ENCODE measurements around the gene DOCK2.

The DOCK2 gene

DNA sequence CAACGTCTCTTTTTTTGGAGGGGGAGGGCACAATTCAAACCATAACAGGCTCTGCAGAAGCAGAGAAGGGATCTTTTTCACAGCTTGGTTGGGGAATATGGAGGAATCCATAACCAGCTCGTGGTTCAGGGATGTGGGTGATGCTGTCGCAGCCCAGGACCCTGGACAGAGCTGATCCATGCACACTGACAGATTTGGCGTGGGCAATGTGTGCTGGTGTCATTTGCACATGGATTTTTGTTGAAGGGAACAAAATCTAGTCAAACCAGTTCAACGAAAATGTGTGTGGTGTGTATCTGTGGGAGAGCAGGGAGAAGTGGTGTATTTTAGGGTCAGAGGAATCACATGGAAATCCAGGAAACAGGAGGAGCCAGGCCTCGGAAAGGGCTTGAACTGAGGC is 4.2 kb downstream of the DOCK2 start:
- DNase-seq = no peak
- H3K27me3 ChIP-seq (ENCODE audit: insufficient read depth, low read depth, severe bottlenecking) = peaks cover 81% of the 10 kb centered on the region
- H3K4me3 ChIP-seq (ENCODE audit: low read depth, low read length) = no peak overlapping the region
- H3K36me3 ChIP-seq = no peaks in the 10 kb centered on the region
- TF ChIP-seq, protein P1, sequence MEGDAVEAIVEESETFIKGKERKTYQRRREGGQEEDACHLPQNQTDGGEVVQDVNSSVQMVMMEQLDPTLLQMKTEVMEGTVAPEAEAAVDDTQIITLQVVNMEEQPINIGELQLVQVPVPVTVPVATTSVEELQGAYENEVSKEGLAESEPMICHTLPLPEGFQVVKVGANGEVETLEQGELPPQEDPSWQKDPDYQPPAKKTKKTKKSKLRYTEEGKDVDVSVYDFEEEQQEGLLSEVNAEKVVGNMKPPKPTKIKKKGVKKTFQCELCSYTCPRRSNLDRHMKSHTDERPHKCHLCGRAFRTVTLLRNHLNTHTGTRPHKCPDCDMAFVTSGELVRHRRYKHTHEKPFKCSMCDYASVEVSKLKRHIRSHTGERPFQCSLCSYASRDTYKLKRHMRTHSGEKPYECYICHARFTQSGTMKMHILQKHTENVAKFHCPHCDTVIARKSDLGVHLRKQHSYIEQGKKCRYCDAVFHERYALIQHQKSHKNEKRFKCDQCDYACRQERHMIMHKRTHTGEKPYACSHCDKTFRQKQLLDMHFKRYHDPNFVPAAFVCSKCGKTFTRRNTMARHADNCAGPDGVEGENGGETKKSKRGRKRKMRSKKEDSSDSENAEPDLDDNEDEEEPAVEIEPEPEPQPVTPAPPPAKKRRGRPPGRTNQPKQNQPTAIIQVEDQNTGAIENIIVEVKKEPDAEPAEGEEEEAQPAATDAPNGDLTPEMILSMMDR (IDR thresholded peaks at IDR 0.05; ENCODE audit: low read depth, low read length) = no peak
- no peak overlapping the region for H3K27ac ChIP-seq
- H3K9me3 ChIP-seq (ENCODE audit: severe bottlenecking) = peaks cover 2% of the 10 kb centered on the region

DNA sequence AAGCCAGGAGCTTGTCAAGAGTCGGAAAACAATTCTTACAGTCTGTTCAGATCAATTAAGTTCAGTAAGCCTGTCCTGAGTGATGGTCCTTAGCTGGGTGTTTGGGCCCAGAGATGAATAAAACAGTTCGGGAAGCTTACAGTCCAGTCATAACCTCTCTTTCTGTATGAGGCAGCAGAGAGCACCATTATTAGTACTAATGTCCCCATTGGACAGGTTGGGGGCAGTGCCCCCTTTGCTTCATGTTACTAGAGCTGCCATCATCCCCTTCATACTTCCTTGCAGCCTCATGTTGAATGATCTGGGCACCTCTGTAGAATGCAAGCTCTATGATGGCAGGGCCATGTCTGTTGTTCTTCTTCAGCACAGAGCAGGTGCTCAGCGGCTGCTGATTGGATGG is 9.8 kb downstream of the DOCK2 start:
- no peak overlapping the region for H3K4me3 ChIP-seq (ENCODE audit: low read depth, low read length)
- DNase-seq = no peak
- TF ChIP-seq, protein P1 (IDR thresholded peaks at IDR 0.05; ENCODE audit: low read depth, low read length) = no peak
- no peaks in the 10 kb centered on the region for H3K9me3 ChIP-seq (ENCODE audit: severe bottlenecking)
- peaks cover 81% of the 10 kb centered on the region for H3K27me3 ChIP-seq (ENCODE audit: insufficient read depth, low read depth, severe bottlenecking)
- H3K36me3 ChIP-seq = no peaks in the 10 kb centered on the region
- no peak overlapping the region for H3K27ac ChIP-seq

DNA sequence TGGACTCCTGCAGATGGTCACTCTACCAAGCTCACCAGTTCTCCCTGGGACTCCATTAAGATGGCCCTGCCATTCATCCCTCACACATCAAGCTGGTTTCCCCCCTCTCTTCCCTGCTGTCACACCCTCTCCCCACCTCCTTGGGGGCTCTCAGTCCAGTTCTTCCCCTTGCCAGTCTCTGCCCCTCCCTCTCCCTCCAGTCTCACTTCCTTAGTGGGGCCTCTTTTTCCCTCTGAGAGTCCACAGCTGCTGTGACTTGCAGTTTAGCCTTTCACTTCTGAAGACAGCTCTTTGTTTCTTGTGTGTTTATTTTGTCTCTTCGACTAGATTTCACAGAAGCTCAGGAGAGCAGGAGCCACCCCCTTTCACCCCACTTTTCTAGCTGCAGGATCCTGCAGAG is 10.5 kb downstream of the DOCK2 start:
- TF ChIP-seq, protein P1 (IDR thresholded peaks at IDR 0.05; ENCODE audit: low read depth, low read length) = no peak
- Histone ChIP-seq H3K4me3 (ENCODE audit: low read depth, low read length) (no peak overlapping the region), H3K9me3 (ENCODE audit: severe bottlenecking) (no peaks in the 10 kb centered on the region), H3K36me3 (no peaks in the 10 kb centered on the region), H3K27ac (no peak overlapping the region), H3K27me3 (ENCODE audit: insufficient read depth, low read depth, severe bottlenecking) (peaks cover 81% of the 10 kb centered on the region)
- DNase-seq = no peak

DNA sequence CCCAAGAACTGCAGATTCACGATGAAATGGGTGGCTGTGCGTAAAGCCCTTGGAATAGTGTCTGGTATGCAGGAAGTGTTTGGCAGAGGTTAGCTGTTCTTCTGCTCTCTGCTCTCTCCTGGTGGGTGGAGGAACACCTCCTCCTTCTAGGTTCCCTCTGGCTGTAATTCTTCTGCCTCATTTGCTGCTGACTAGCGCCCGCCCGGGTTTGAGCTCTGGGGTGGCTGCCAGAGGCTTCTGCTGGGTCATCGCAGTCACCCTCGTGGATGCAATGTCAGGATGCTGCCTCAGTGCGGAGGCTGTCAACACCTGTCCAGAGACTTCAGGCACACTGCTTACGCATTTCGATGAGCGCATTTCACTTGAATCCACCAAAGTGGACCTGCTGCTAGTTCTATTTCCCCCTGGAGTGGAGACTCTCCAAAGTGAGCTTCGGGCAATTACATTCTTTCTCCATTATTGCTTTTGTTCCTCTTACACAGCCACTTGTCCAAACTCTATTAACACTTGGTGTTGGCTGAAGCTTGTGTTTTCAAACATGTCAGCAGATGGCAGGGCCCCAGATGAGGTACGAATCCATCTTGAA is 11.7 kb downstream of the DOCK2 start:
- H3K27ac ChIP-seq = no peak overlapping the region
- H3K27me3 ChIP-seq (ENCODE audit: insufficient read depth, low read depth, severe bottlenecking) = peaks cover 84% of the 10 kb centered on the region
- no peaks in the 10 kb centered on the region for H3K9me3 ChIP-seq (ENCODE audit: severe bottlenecking)
- no peak for DNase-seq
- TF ChIP-seq, protein P1 (IDR thresholded peaks at IDR 0.05; ENCODE audit: low read depth, low read length) = no peak
- no peak overlapping the region for H3K4me3 ChIP-seq (ENCODE audit: low read depth, low read length)
- no peaks in the 10 kb centered on the region for H3K36me3 ChIP-seq

DNA sequence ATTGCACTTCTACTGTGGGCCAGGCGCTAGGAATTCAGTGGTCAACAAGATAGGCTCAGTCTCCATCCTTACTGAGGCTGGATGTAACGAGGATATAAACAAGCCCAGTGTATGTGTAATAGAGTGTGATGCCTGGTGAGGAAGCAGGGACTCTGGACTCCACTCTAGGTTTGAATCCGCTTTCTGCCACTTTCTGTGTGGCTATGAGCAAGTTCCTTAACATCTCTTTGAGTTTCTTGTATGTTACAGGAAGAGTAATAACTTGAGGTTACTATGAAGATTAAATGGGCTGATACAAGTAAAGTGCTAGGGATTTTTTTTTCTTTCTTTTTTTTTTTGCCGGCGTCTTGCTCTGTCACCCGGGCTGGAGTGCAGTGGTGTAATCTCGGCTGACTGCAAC is 12.4 kb downstream of the DOCK2 start:
- no peak for DNase-seq
- Histone ChIP-seq H3K27me3 (ENCODE audit: insufficient read depth, low read depth, severe bottlenecking) (peaks cover 84% of the 10 kb centered on the region), H3K4me3 (ENCODE audit: low read depth, low read length) (no peak overlapping the region), H3K27ac (no peak overlapping the region), H3K36me3 (no peaks in the 10 kb centered on the region), H3K9me3 (ENCODE audit: severe bottlenecking) (no peaks in the 10 kb centered on the region)
- TF ChIP-seq, protein P1 (IDR thresholded peaks at IDR 0.05; ENCODE audit: low read depth, low read length) = no peak

DNA sequence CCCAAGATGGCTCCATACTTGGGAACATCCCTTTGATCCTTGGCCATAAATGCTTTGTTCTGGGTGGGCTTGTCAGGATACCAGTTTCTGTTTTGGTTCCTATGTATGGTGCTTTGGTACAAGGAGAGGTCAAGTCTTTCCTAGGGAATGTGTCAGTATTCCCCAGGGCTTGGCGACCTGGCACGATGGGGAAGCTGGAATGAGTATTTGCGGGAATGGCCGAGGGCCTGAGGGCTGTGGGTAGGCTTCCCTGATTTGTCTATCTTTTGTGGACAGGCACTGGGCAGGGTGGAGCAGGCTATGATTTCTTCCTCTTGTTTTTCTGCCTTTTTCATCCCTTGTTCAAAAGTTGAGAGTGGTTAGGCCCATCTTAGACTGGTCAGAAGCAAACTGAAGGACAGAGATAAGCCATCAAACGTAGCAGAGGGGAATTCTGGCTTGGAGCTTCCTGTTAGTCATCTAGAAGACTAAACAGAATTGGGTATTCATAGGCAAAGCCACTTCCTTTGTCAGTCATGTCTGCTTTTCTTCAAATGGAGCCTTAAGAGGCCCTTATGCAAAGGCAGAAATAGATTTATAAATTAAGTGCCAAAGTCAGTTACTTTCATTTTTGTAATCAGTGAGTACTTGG is 13.7 kb downstream of the DOCK2 start:
- TF ChIP-seq, protein P1 (IDR thresholded peaks at IDR 0.05; ENCODE audit: low read depth, low read length) = no peak
- Histone ChIP-seq H3K9me3 (ENCODE audit: severe bottlenecking) (no peaks in the 10 kb centered on the region), H3K4me3 (ENCODE audit: low read depth, low read length) (no peak overlapping the region), H3K27ac (no peak overlapping the region), H3K27me3 (ENCODE audit: insufficient read depth, low read depth, severe bottlenecking) (peaks cover 91% of the 10 kb centered on the region), H3K36me3 (no peaks in the 10 kb centered on the region)
- no peak for DNase-seq
